PC-3 (cell line): Measurements from ENCODE around the gene FAM234A. TPM values are rescaled to one million over a fixed set of nuclear protein-coding genes. Genes with fewer than 3 reads are reported as not detected.
A peak's percentile ranks its signal among the peaks of the same experiment; 100 is the strongest.

Experiments used
- ATAC-seq: fragments of 200-7000 bp; cut with Tn5 transposase; 2 replicates; pipeline ENCODE4 v1.9.1; 2020; ENCODE audit warnings: mild to moderate bottlenecking, moderate library complexity
- BruUV-seq: library from RNA; stranded (reverse); fragments of 400-500 nt; replicated peaks from 2 replicates; lab custom pipeline; 2021; lab: Mats Ljungman, UMichigan
- CTCF ChIA-PET: fragments of 300-600 bp; sonication (Branson Sonifier 250); formaldehyde crosslinking; loops from one replicate; lab custom pipeline; 2022; ENCODE audit warnings: antibody characterized with exemption; lab: Charles Lee
- POLR2A ChIA-PET: fragments of 300-600 bp; sonication (Branson Sonifier 250); formaldehyde crosslinking; loops from one replicate; lab custom pipeline; 2022; ENCODE audit warnings: antibody characterized with exemption; ENCODE audit not compliant: unreplicated experiment; lab: Charles Lee
- DNase-seq: peaks from one replicate; pipeline ENCODE4 v3.0.0-alpha.2; 2015
- H2AFZ ChIP-seq: fragments of 300-600 bp; sonication (generic); 2 replicates; pipeline ENCODE4 v1.6.0; 2016; ENCODE audit warnings: antibody characterized with exemption, low read length
- H3F3A ChIP-seq: fragments of 300-600 bp; sonication (generic); one replicate; pipeline ENCODE4 v1.6.0; 2017; ENCODE audit warnings: antibody characterized with exemption, low read length, control low read depth, mild to moderate bottlenecking; ENCODE audit not compliant: unreplicated experiment
- H3K27ac ChIP-seq: fragments of 300-600 bp; sonication (generic); 2 replicates; pipeline ENCODE4 v1.5.1; 2016; ENCODE audit warnings: mild to moderate bottlenecking, low read length
- H3K27me3 ChIP-seq: fragments of 300-600 bp; sonication (generic); 2 replicates; pipeline ENCODE4 v1.6.1; 2016; ENCODE audit warnings: low read length, mixed read lengths
- H3K36me3 ChIP-seq: fragments of 300-600 bp; sonication (generic); 2 replicates; pipeline ENCODE4 v1.6.1; 2016; ENCODE audit warnings: low read depth, mixed run types, low read length, mixed read lengths
- H3K4me1 ChIP-seq: fragments of 300-600 bp; sonication (generic); 2 replicates; pipeline ENCODE4 v1.5.1; 2016; ENCODE audit warnings: low read length; ENCODE audit not compliant: insufficient read depth
- H3K4me2 ChIP-seq: fragments of 300-600 bp; sonication (generic); 2 replicates; pipeline ENCODE4 v1.6.0; 2016; ENCODE audit warnings: low read length
- H3K4me3 ChIP-seq: fragments of 300-600 bp; sonication (generic); 2 replicates; pipeline ENCODE4 v1.5.1; 2016; ENCODE audit warnings: mild to moderate bottlenecking, low read length, mixed read lengths
- H3K79me2 ChIP-seq: fragments of 300-600 bp; sonication (generic); 2 replicates; pipeline ENCODE4 v1.6.1; 2017; ENCODE audit warnings: low read length, mixed read lengths
- H3K9ac ChIP-seq: fragments of 300-600 bp; sonication (generic); 2 replicates; pipeline ENCODE4 v1.6.0; 2016; ENCODE audit warnings: mild to moderate bottlenecking, low read length
- H3K9me2 ChIP-seq: fragments of 300-600 bp; sonication (generic); replicated peaks from 2 replicates; pipeline ENCODE4 v1.6.1; 2016; ENCODE audit warnings: mixed run types, low read length, mixed read lengths
- H3K9me3 ChIP-seq: fragments of 300-600 bp; sonication (generic); 2 replicates; pipeline ENCODE4 v1.6.1; 2016; ENCODE audit warnings: low read length, mixed read lengths
- H4K20me1 ChIP-seq: fragments of 300-600 bp; sonication (generic); 2 replicates; pipeline ENCODE4 v1.6.1; 2016; ENCODE audit warnings: low read length, mixed read lengths
- CTCF ChIP-seq: fragments of 300-600 bp; sonication (generic); conservative IDR thresholded peaks from 2 replicates; pipeline ENCODE4 v1.5.1; 2017; ENCODE audit warnings: antibody characterized with exemption, low read depth, mild to moderate bottlenecking, low read length
- EZH2 ChIP-seq: fragments of 300-600 bp; sonication (generic); IDR thresholded peaks from one replicate; pipeline ENCODE4 v1.6.1; 2017; ENCODE audit warnings: antibody characterized with exemption, mild to moderate bottlenecking, low read length; ENCODE audit not compliant: unreplicated experiment
- EZH2phosphoT487 ChIP-seq: fragments of 300-600 bp; sonication (generic); IDR thresholded peaks from 2 replicates; pipeline ENCODE4 v1.6.1; 2018; ENCODE audit warnings: mild to moderate bottlenecking, antibody characterized with exemption, low read length, borderline replicate concordance
- intact Hi-C: fragments of 100-400 bp; cut with micrococcal nuclease; formaldehyde crosslinking; loops from 2 replicates; pipeline ENCODE4 v1.9.0; 2023
- total RNA-seq: library from RNA; depleted of rRNA; stranded (reverse); fragments of >200 nt; gene quantifications from 2 replicates; pipeline ENCODE4 v1.2.3, GENCODE V29; 2014

FAM234A gene
- total RNA-seq, 1 experiment from 2014 or later, result 31.4 TPM

- intact Hi-C loops, result no loop called here
- H3K27me3 ChIP-seq, result no peaks in the 10 kb centered on the region
- H3K79me2 ChIP-seq, result no peaks in the 10 kb centered on the region
- H3K9me2 ChIP-seq, result no peaks in the 10 kb centered on the region
- H3K4me1 ChIP-seq, result no peaks in the 10 kb centered on the region
- ATAC-seq (no peak), DNase-seq (no peak)
- H3K9ac ChIP-seq, result no peak overlapping the region
- H3K9me3 ChIP-seq, result no peaks in the 10 kb centered on the region
- BruUV-seq, result no TSS peak
- H3K4me2 ChIP-seq, result no peak overlapping the region
- H3K4me3 ChIP-seq, result no peak overlapping the region
- ChIA-PET CTCF (no interaction called here), POLR2A (interaction anchor here (0.7 kb wide), 1 partner anchor 22 kb away, joined by 3 read pairs; no protein-coding TSS in a partner anchor)
- no peak overlapping the region for H3K27ac ChIP-seq
- peaks cover 13% of the 10 kb centered on the region for H3K36me3 ChIP-seq
- no peak overlapping the region for H2AFZ ChIP-seq
- no peaks in the 10 kb centered on the region for H3F3A ChIP-seq
- no peaks in the 10 kb centered on the region for H4K20me1 ChIP-seq
- TF ChIP-seq EZH2 (no peak), EZH2phosphoT487 (no peak), CTCF (no peak)
These were observed 47.3 kb upstream of the FAM234A start for GRCh38 chr16:187330-187729.

GRCh38 chr16:188674-189073, 45.9 kb upstream of the FAM234A start:
- Histone ChIP-seq H3K79me2 (no peaks in the 10 kb centered on the region), H3F3A (no peaks in the 10 kb centered on the region), H3K27ac (no peak overlapping the region), H2AFZ (no peak overlapping the region), H3K4me3 (no peak overlapping the region), H3K9me2 (no peaks in the 10 kb centered on the region), H3K4me2 (no peak overlapping the region), H3K36me3 (peaks cover 13% of the 10 kb centered on the region), H3K9me3 (no peaks in the 10 kb centered on the region), H4K20me1 (no peaks in the 10 kb centered on the region), H3K4me1 (no peaks in the 10 kb centered on the region), H3K9ac (no peak overlapping the region), H3K27me3 (no peaks in the 10 kb centered on the region)
- TF ChIP-seq CTCF (peak; percentile 44; the same call in 1 of the 2 replicates), EZH2 (no peak), EZH2phosphoT487 (no peak)
- ATAC-seq (peak; percentile 42; the same call in 1 of the 2 replicates), DNase-seq (peak; percentile 9)
- intact Hi-C loops, result no loop called here
- POLR2A ChIA-PET, result no interaction called here
- CTCF ChIA-PET, result no interaction called here
- no TSS peak for BruUV-seq

- ChIA-PET POLR2A (no interaction called here), CTCF (no interaction called here)
- no peaks in the 10 kb centered on the region for H3K79me2 ChIP-seq
- TF ChIP-seq CTCF (no peak), EZH2 (no peak), EZH2phosphoT487 (no peak)
- H3K4me1 ChIP-seq, result no peaks in the 10 kb centered on the region
- H2AFZ ChIP-seq, result no peak overlapping the region
- H3K9me2 ChIP-seq, result no peaks in the 10 kb centered on the region
- no peak for ATAC-seq
- intact Hi-C loops, result no loop called here
- no peak overlapping the region for H3K9ac ChIP-seq
- BruUV-seq, result no TSS peak
- DNase-seq, result no peak
- H4K20me1 ChIP-seq, result no peaks in the 10 kb centered on the region
- H3K27me3 ChIP-seq, result no peaks in the 10 kb centered on the region
- no peaks in the 10 kb centered on the region for H3K9me3 ChIP-seq
- no peak overlapping the region for H3K27ac ChIP-seq
- H3K36me3 ChIP-seq, result peaks cover 13% of the 10 kb centered on the region
- H3K4me2 ChIP-seq, result no peak overlapping the region
- no peak overlapping the region for H3K4me3 ChIP-seq
- H3F3A ChIP-seq, result no peaks in the 10 kb centered on the region
These were observed 44.9 kb upstream of the FAM234A start for GRCh38 chr16:189604-190186.
